ENCODE data around the gene NCAM2.
"Not testable (repeated sequence)": the region's sequence is repeated elsewhere in the genome, so short reads cannot be mapped to it uniquely, and the experiment has no call there.

Gene NCAM2

DNA sequence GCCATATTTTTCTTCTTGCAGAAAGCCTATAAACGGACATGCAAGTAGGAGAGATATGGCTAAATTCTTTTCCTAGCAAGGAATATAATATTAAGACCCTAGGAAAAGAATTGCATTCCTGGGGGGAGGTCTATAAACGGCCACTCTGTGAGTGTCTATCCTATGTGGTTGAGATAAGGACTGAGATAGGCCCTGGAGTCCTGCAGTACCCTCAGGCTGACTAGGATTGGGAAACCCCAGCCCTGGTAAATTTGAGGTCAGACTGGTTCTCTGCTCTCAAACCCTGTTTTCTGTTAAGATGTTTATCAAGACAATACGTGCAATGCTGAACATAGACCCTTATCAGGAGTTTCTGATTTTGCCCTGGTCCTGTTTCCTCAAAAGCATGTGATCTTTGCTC lies 404.0 kb downstream of the NCAM2 start:
- DNase-seq; H4K8ac ChIP-seq (ENCODE audit: low read depth, low read length); H4K5ac ChIP-seq (ENCODE audit: low read length); H3K27ac ChIP-seq (ENCODE audit: low read depth, low read length); H2BK5ac ChIP-seq (ENCODE audit: low read length); H3K9ac ChIP-seq (ENCODE audit: low read length); H3K79me1 ChIP-seq (ENCODE audit: low read length); H3K23ac ChIP-seq (ENCODE audit: low read length); H3K79me2 ChIP-seq (ENCODE audit: control insufficient read depth, insufficient read depth, low read length); H3K36me3 ChIP-seq (ENCODE audit: control insufficient read depth, insufficient read depth, low read length); H3K4me2 ChIP-seq (ENCODE audit: low read length); H2BK15ac ChIP-seq (replicated peaks; ENCODE audit: low read depth); H2AK5ac ChIP-seq (ENCODE audit: low read length); H3K56ac ChIP-seq (ENCODE audit: low read length); H3K4me3 ChIP-seq (ENCODE audit: low read length); H2BK120ac ChIP-seq (ENCODE audit: low read depth, low read length); H3K4ac ChIP-seq (ENCODE audit: low read depth, low read length); H3K4me1 ChIP-seq (ENCODE audit: control insufficient read depth, low read depth, low read length); H3K18ac ChIP-seq (ENCODE audit: low read length); H3K27me3 ChIP-seq (ENCODE audit: insufficient read depth, low read length, poor library complexity): not testable (repeated sequence)
- no CpG with 5 or more reads among the region's 3 CpGs for WGBS (ENCODE audit: extremely low coverage, insufficient coverage, low lambda C conversion rate)

DNA sequence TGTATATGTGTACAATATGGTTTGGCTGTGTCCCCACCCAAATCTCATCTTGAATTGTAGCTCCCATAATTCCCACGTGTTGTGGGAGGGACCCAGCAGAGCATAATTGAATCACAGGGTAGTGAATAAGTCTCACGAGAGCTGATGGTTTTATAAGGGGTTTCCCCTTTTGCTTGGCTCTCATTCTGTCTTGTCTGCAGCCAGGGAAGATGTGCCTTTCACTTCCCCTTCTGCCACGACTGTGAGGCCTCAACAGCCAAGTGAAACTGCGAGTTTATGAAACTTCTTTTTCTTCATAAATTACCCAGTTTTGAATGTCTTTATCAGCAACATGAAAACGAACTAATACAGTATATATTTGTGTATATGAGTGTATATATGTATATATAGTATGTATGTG lies 406.1 kb downstream of the NCAM2 start:
- not testable (repeated sequence) for H3K9ac ChIP-seq (ENCODE audit: low read length); H3K56ac ChIP-seq (ENCODE audit: low read length)
- WGBS (ENCODE audit: extremely low coverage, insufficient coverage, low lambda C conversion rate): no CpG with 5 or more reads among the region's 5 CpGs

DNA sequence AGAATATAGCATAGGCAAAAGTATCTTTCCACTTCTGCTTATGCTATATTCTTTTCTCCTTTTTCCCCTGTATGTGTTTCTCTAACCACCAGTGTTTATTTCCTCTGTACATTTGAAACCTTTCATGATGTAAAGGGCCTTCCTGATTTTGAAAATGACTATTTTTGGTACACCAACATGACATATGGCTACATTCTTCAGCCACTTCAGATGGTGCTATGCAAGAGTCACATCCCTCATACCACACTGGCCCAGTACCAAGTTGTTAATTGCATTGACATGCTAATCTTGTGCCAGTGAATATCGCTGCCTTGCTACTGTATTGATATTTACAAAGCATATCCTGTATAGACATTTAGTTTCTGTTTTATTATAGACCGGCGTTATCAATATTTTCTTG lies 408.7 kb downstream of the NCAM2 start:
- Histone ChIP-seq H3K18ac (ENCODE audit: low read length) (no peak overlapping the region), H3K27me3 (ENCODE audit: insufficient read depth, low read length, poor library complexity) (no peaks in the 10 kb centered on the region), H3K27ac (ENCODE audit: low read depth, low read length) (no peak overlapping the region), H3K79me2 (ENCODE audit: control insufficient read depth, insufficient read depth, low read length) (no peaks in the 10 kb centered on the region), H3K56ac (ENCODE audit: low read length) (no peak overlapping the region), H3K36me3 (ENCODE audit: control insufficient read depth, insufficient read depth, low read length) (no peaks in the 10 kb centered on the region), H3K79me1 (ENCODE audit: low read length) (no peaks in the 10 kb centered on the region), H4K8ac (ENCODE audit: low read depth, low read length) (no peak overlapping the region), H3K4me3 (ENCODE audit: low read length) (no peak overlapping the region), H3K4me2 (ENCODE audit: low read length) (no peak overlapping the region), H2AK5ac (ENCODE audit: low read length) (no peak overlapping the region), H2BK15ac (replicated peaks; ENCODE audit: low read depth) (no peak overlapping the region), H3K4me1 (ENCODE audit: control insufficient read depth, low read depth, low read length) (no peaks in the 10 kb centered on the region), H2BK120ac (ENCODE audit: low read depth, low read length) (no peak overlapping the region), H3K4ac (ENCODE audit: low read depth, low read length) (no peak overlapping the region), H2BK5ac (ENCODE audit: low read length) (no peak overlapping the region), H3K9ac (ENCODE audit: low read length) (no peak overlapping the region), H3K23ac (ENCODE audit: low read length) (no peak overlapping the region), H4K5ac (ENCODE audit: low read length) (no peak overlapping the region)
- WGBS (ENCODE audit: extremely low coverage, insufficient coverage, low lambda C conversion rate): no CpG with 5 or more reads among the region's 3 CpGs
- DNase-seq: no peak

More for the DNA sequence above, 406.1 kb downstream of the NCAM2 start:
- H2BK15ac ChIP-seq (replicated peaks; ENCODE audit: low read depth); H3K36me3 ChIP-seq (ENCODE audit: control insufficient read depth, insufficient read depth, low read length); H3K4me3 ChIP-seq (ENCODE audit: low read length); H2BK120ac ChIP-seq (ENCODE audit: low read depth, low read length); H3K27me3 ChIP-seq (ENCODE audit: insufficient read depth, low read length, poor library complexity); H3K23ac ChIP-seq (ENCODE audit: low read length); H3K79me2 ChIP-seq (ENCODE audit: control insufficient read depth, insufficient read depth, low read length); H4K8ac ChIP-seq (ENCODE audit: low read depth, low read length); H3K27ac ChIP-seq (ENCODE audit: low read depth, low read length); H3K18ac ChIP-seq (ENCODE audit: low read length); H2AK5ac ChIP-seq (ENCODE audit: low read length); H3K4me2 ChIP-seq (ENCODE audit: low read length); H3K79me1 ChIP-seq (ENCODE audit: low read length); DNase-seq; H3K4ac ChIP-seq (ENCODE audit: low read depth, low read length); H4K5ac ChIP-seq (ENCODE audit: low read length); H2BK5ac ChIP-seq (ENCODE audit: low read length); H3K4me1 ChIP-seq (ENCODE audit: control insufficient read depth, low read depth, low read length): not testable (repeated sequence)

DNA sequence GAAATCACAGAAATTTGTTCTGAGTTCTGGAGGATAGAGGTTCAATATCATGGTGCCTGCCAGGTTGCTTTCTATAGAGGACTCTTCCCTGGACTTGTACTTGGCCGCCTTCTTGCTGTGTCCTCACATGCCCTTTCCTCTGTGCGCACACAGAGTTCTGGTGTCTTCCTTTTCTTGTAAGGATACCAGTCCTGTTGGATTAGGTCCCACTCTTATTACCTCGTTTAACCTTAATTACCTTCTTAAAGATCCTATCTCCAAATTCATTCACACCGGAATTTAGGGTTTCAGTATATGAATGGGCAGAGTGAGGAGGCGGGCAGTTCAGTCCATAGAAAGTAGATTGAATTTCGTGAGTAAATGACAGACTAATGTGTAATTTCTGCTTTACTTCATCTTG lies 413.9 kb downstream of the NCAM2 start:
- Histone ChIP-seq H2BK120ac (ENCODE audit: low read depth, low read length) (no peak overlapping the region), H3K23ac (ENCODE audit: low read length) (no peak overlapping the region), H3K27ac (ENCODE audit: low read depth, low read length) (no peak overlapping the region), H4K8ac (ENCODE audit: low read depth, low read length) (no peak overlapping the region), H3K56ac (ENCODE audit: low read length) (no peak overlapping the region), H2AK5ac (ENCODE audit: low read length) (no peak overlapping the region), H3K4me3 (ENCODE audit: low read length) (no peak overlapping the region), H2BK15ac (replicated peaks; ENCODE audit: low read depth) (no peak overlapping the region), H3K27me3 (ENCODE audit: insufficient read depth, low read length, poor library complexity) (no peaks in the 10 kb centered on the region), H2BK5ac (ENCODE audit: low read length) (no peak overlapping the region), H3K9ac (ENCODE audit: low read length) (no peak overlapping the region), H3K4me1 (ENCODE audit: control insufficient read depth, low read depth, low read length) (no peaks in the 10 kb centered on the region), H3K18ac (ENCODE audit: low read length) (no peak overlapping the region), H3K79me1 (ENCODE audit: low read length) (no peaks in the 10 kb centered on the region), H4K5ac (ENCODE audit: low read length) (no peak overlapping the region), H3K4ac (ENCODE audit: low read depth, low read length) (no peak overlapping the region), H3K79me2 (ENCODE audit: control insufficient read depth, insufficient read depth, low read length) (no peaks in the 10 kb centered on the region), H3K36me3 (ENCODE audit: control insufficient read depth, insufficient read depth, low read length) (no peaks in the 10 kb centered on the region), H3K4me2 (ENCODE audit: low read length) (no peak overlapping the region)
- WGBS (ENCODE audit: extremely low coverage, insufficient coverage, low lambda C conversion rate): no CpG with 5 or more reads among the region's 6 CpGs
- DNase-seq: no peak

DNA sequence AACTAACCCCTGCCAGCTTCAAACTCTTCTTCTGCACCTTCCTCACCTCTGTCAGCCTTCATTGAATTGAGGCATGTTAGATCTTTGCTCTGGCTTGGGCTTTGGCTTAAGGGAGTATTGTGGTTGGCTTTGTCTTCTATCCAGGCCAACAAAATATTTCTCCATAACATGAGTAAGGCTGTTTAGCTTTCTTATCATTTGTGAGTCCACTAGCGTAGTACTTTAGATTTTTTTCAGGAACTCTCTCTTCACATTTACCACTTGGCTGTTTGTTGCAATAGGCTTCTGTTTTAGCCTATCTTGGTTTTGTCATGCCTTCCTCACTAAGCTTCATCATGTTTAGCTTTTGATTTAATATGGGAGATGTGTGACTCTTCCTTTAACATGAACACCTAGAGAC lies 417.5 kb downstream of the NCAM2 start:
- WGBS (ENCODE audit: extremely low coverage, insufficient coverage, low lambda C conversion rate): no CpG with 5 or more reads among the region's 1 CpG
- Histone ChIP-seq H3K9ac (ENCODE audit: low read length) (no peak overlapping the region), H3K18ac (ENCODE audit: low read length) (no peak overlapping the region)

DNA sequence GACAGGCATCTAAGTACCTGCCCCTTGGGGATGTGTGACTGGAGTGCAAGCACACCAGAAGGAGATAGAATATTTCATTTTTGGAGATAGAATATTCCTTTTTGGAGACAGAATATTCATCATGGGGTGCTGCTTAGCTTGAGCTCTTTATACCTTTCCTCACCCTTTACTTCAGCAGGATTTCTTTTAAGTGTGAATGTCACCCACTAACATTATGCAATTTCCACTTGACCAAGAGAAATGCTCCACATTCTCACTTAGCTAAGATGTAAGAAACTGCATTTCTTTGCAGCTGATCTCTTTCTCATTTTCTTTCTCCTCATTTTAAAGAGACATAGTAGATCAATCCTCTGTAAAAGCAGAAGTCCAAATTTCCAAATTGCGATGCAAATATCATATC lies 436.7 kb downstream of the NCAM2 start:
- H3K36me3 ChIP-seq (ENCODE audit: control insufficient read depth, insufficient read depth, low read length): no peaks in the 10 kb centered on the region
- no peak for DNase-seq
- no peak overlapping the region for H2BK15ac ChIP-seq (replicated peaks; ENCODE audit: low read depth)
- no peak overlapping the region for H3K4me2 ChIP-seq (ENCODE audit: low read length)
- no peaks in the 10 kb centered on the region for H3K4me1 ChIP-seq (ENCODE audit: control insufficient read depth, low read depth, low read length)
- no peak overlapping the region for H3K18ac ChIP-seq (ENCODE audit: low read length)
- H2BK5ac ChIP-seq (ENCODE audit: low read length): no peak overlapping the region
- H3K27me3 ChIP-seq (ENCODE audit: insufficient read depth, low read length, poor library complexity): no peaks in the 10 kb centered on the region
- H3K56ac ChIP-seq (ENCODE audit: low read length): no peak overlapping the region
- H3K79me2 ChIP-seq (ENCODE audit: control insufficient read depth, insufficient read depth, low read length): no peaks in the 10 kb centered on the region
- no peak overlapping the region for H3K4me3 ChIP-seq (ENCODE audit: low read length)
- WGBS (ENCODE audit: extremely low coverage, insufficient coverage, low lambda C conversion rate): no CpG with 5 or more reads among the region's 1 CpG
- no peak overlapping the region for H2AK5ac ChIP-seq (ENCODE audit: low read length)
- H3K9ac ChIP-seq (ENCODE audit: low read length): no peak overlapping the region
- H4K8ac ChIP-seq (ENCODE audit: low read depth, low read length): no peak overlapping the region
- no peak overlapping the region for H3K4ac ChIP-seq (ENCODE audit: low read depth, low read length)
- H3K79me1 ChIP-seq (ENCODE audit: low read length): no peaks in the 10 kb centered on the region
- no peak overlapping the region for H3K23ac ChIP-seq (ENCODE audit: low read length)
- H2BK120ac ChIP-seq (ENCODE audit: low read depth, low read length): no peak overlapping the region
- no peak overlapping the region for H3K27ac ChIP-seq (ENCODE audit: low read depth, low read length)
- no peak overlapping the region for H4K5ac ChIP-seq (ENCODE audit: low read length)

More for the DNA sequence above, 417.5 kb downstream of the NCAM2 start:
- Histone ChIP-seq H3K4me2 (ENCODE audit: low read length) (no peak overlapping the region), H4K8ac (ENCODE audit: low read depth, low read length) (no peak overlapping the region), H3K56ac (ENCODE audit: low read length) (no peak overlapping the region), H3K79me2 (ENCODE audit: control insufficient read depth, insufficient read depth, low read length) (no peaks in the 10 kb centered on the region), H3K23ac (ENCODE audit: low read length) (no peak overlapping the region), H2BK120ac (ENCODE audit: low read depth, low read length) (no peak overlapping the region), H3K4ac (ENCODE audit: low read depth, low read length) (no peak overlapping the region), H3K27ac (ENCODE audit: low read depth, low read length) (no peak overlapping the region), H3K27me3 (ENCODE audit: insufficient read depth, low read length, poor library complexity) (no peaks in the 10 kb centered on the region), H4K5ac (ENCODE audit: low read length) (no peak overlapping the region), H3K4me1 (ENCODE audit: control insufficient read depth, low read depth, low read length) (no peaks in the 10 kb centered on the region), H2BK5ac (ENCODE audit: low read length) (no peak overlapping the region), H2BK15ac (replicated peaks; ENCODE audit: low read depth) (no peak overlapping the region), H3K36me3 (ENCODE audit: control insufficient read depth, insufficient read depth, low read length) (no peaks in the 10 kb centered on the region), H3K4me3 (ENCODE audit: low read length) (no peak overlapping the region), H2AK5ac (ENCODE audit: low read length) (no peak overlapping the region), H3K79me1 (ENCODE audit: low read length) (no peaks in the 10 kb centered on the region)
- DNase-seq: no peak
